HepG2 (cell line): ENCODE measurements around the gene PGAP3. TPM values are rescaled to one million over a fixed set of nuclear protein-coding genes. Genes with fewer than 3 reads are reported as not detected.

Experiments used
- BATF2 ChIP-seq: sonication (generic); formaldehyde crosslinking; IDR thresholded peaks from 2 replicates; pipeline ENCODE4 v1.8.0; 2022; ENCODE audit warnings: mild to moderate bottlenecking, missing genetic modification reagents, moderate library complexity
- HMGXB4 ChIP-seq, 2 experiments: sonication (generic) in 1 of 2; formaldehyde crosslinking in 1 of 2; IDR thresholded peaks; 2 replicates each; pipeline versions ENCODE4 v1.4.0 to v1.6.1; 2018 to 2020; ENCODE audit warnings: missing genetic modification reagents in 2 of 2, borderline replicate concordance in 1 of 2, low read depth in 1 of 2, mild to moderate bottlenecking in 1 of 2, missing biosample characterization in 1 of 2
- NCOA2 ChIP-seq: sonication (generic); formaldehyde crosslinking; IDR thresholded peaks from 2 replicates; pipeline ENCODE4 v1.8.0; 2022; ENCODE audit warnings: inconsistent platforms
- NR3C1 ChIP-seq: sonication (generic); formaldehyde crosslinking; IDR thresholded peaks from 2 replicates; pipeline ENCODE4 v1.4.0; 2020; ENCODE audit warnings: missing genetic modification reagents
- TEAD2 ChIP-seq: sonication (generic); formaldehyde crosslinking; IDR thresholded peaks from 2 replicates; pipeline ENCODE4 v1.9.0; 2021; ENCODE audit warnings: missing genetic modification reagents
- ZFP90 ChIP-seq: sonication (generic); formaldehyde crosslinking; IDR thresholded peaks from 2 replicates; pipeline ENCODE4 v1.8.0; 2022; ENCODE audit warnings: missing genetic modification reagents, mild to moderate bottlenecking, inconsistent platforms, borderline replicate concordance
- ZNF234 ChIP-seq: sonication (generic); formaldehyde crosslinking; conservative IDR thresholded peaks from 2 replicates; pipeline ENCODE4 v1.5.1; 2020; ENCODE audit warnings: mild to moderate bottlenecking, missing genetic modification reagents
- ZNF616 ChIP-seq: sonication (generic); formaldehyde crosslinking; IDR thresholded peaks from 2 replicates; pipeline ENCODE4 v1.5.0; 2020; ENCODE audit warnings: low read depth, mild to moderate bottlenecking, missing genetic modification reagents
- polyA plus RNA-seq, 8 experiments: library from polyadenylated mRNA; depleted of rRNA in 3 of 8; stranded (reverse) in 7 of 8; unstranded in 1 of 8; fragments of >200 nt; fragmentation: Illumina TruSeq in 4 of 8; extraction: Trizol in 4 of 8; gene quantifications; 2 replicates each; pipeline versions ENCODE4 v1.2.1 to v1.2.3, GENCODE V29; 2011 to 2016; ENCODE audit warnings: low read depth in 4 of 8, missing spikeins in 1 of 8, mixed read lengths in 1 of 8; ENCODE audit not compliant: insufficient read depth in 1 of 8
- total RNA-seq, 5 experiments: library from RNA; depleted of rRNA; stranded (reverse); fragments of >200 nt; fragmentation: Illumina TruSeq; extraction: Trizol; gene quantifications; 2 replicates each; pipeline ENCODE4 v1.2.3, GENCODE V29; 2016; ENCODE audit warnings: low read depth in 1 of 5
- TF ChIP-seq, protein P1 (sequence below): sonication (generic); formaldehyde crosslinking; IDR thresholded peaks from 2 replicates; pipeline ENCODE4 v1.4.0; 2020; ENCODE audit warnings: missing genetic modification reagents
- TF ChIP-seq, protein P2 (sequence below): sonication (generic); formaldehyde crosslinking; IDR thresholded peaks from 2 replicates; pipeline ENCODE4 v1.9.0; 2021; ENCODE audit warnings: missing genetic modification reagents, mild to moderate bottlenecking, borderline replicate concordance
- TF ChIP-seq, protein P3 (sequence below): sonication (generic); formaldehyde crosslinking; IDR thresholded peaks from 2 replicates; pipeline ENCODE4 v1.4.0; 2020; ENCODE audit warnings: missing genetic modification reagents
- TF ChIP-seq, protein P4 (sequence below): sonication (generic); formaldehyde crosslinking; IDR thresholded peaks from 2 replicates; pipeline ENCODE4 v1.5.0; 2020; ENCODE audit warnings: mild to moderate bottlenecking, missing genetic modification reagents

PGAP3 gene
- total and polyA plus RNA-seq, 2 of the 13 experiments (the other 11 are each of a cell fraction or from before 2014, with no cell fraction given) = 11.9 to 14.6 TPM

GRCh38 chr17:39674702-39675389, 13.0 kb downstream of the PGAP3 start (continued):
- TF ChIP-seq ZNF234 (CRISPR knock-in tag) (no peak), NCOA2 (peak; percentile 65; the same call in 1 of the 2 replicates), HMGXB4 (CRISPR knock-in tag; IDR thresholded peaks at IDR 0.05; ENCODE audit: borderline replicate concordance in 1 of 2, low read depth in 1 of 2) (peak in 1 of 2 experiments; percentile 42; a peak in 1 of 4 replicates), BATF2 (no peak), TEAD2 (CRISPR knock-in tag) (no peak), ZNF616 (CRISPR knock-in tag) (no peak), NR3C1 (no peak), ZFP90 (CRISPR knock-in tag) (no peak; the same call in 1 of the 2 replicates)
- TF ChIP-seq, protein P1, sequence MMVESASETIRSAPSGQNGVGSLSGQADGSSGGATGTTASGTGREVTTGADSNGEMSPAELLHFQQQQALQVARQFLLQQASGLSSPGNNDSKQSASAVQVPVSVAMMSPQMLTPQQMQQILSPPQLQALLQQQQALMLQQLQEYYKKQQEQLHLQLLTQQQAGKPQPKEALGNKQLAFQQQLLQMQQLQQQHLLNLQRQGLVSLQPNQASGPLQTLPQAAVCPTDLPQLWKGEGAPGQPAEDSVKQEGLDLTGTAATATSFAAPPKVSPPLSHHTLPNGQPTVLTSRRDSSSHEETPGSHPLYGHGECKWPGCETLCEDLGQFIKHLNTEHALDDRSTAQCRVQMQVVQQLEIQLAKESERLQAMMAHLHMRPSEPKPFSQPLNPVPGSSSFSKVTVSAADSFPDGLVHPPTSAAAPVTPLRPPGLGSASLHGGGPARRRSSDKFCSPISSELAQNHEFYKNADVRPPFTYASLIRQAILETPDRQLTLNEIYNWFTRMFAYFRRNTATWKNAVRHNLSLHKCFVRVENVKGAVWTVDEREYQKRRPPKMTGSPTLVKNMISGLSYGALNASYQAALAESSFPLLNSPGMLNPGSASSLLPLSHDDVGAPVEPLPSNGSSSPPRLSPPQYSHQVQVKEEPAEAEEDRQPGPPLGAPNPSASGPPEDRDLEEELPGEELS (CRISPR knock-in tag) = peak; percentile 82
- TF ChIP-seq, protein P2, sequence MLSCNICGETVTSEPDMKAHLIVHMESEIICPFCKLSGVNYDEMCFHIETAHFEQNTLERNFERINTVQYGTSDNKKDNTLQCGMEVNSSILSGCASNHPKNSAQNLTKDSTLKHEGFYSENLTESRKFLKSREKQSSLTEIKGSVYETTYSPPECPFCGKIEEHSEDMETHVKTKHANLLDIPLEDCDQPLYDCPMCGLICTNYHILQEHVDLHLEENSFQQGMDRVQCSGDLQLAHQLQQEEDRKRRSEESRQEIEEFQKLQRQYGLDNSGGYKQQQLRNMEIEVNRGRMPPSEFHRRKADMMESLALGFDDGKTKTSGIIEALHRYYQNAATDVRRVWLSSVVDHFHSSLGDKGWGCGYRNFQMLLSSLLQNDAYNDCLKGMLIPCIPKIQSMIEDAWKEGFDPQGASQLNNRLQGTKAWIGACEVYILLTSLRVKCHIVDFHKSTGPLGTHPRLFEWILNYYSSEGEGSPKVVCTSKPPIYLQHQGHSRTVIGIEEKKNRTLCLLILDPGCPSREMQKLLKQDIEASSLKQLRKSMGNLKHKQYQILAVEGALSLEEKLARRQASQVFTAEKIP (CRISPR knock-in tag) = no peak
- TF ChIP-seq, protein P3, sequence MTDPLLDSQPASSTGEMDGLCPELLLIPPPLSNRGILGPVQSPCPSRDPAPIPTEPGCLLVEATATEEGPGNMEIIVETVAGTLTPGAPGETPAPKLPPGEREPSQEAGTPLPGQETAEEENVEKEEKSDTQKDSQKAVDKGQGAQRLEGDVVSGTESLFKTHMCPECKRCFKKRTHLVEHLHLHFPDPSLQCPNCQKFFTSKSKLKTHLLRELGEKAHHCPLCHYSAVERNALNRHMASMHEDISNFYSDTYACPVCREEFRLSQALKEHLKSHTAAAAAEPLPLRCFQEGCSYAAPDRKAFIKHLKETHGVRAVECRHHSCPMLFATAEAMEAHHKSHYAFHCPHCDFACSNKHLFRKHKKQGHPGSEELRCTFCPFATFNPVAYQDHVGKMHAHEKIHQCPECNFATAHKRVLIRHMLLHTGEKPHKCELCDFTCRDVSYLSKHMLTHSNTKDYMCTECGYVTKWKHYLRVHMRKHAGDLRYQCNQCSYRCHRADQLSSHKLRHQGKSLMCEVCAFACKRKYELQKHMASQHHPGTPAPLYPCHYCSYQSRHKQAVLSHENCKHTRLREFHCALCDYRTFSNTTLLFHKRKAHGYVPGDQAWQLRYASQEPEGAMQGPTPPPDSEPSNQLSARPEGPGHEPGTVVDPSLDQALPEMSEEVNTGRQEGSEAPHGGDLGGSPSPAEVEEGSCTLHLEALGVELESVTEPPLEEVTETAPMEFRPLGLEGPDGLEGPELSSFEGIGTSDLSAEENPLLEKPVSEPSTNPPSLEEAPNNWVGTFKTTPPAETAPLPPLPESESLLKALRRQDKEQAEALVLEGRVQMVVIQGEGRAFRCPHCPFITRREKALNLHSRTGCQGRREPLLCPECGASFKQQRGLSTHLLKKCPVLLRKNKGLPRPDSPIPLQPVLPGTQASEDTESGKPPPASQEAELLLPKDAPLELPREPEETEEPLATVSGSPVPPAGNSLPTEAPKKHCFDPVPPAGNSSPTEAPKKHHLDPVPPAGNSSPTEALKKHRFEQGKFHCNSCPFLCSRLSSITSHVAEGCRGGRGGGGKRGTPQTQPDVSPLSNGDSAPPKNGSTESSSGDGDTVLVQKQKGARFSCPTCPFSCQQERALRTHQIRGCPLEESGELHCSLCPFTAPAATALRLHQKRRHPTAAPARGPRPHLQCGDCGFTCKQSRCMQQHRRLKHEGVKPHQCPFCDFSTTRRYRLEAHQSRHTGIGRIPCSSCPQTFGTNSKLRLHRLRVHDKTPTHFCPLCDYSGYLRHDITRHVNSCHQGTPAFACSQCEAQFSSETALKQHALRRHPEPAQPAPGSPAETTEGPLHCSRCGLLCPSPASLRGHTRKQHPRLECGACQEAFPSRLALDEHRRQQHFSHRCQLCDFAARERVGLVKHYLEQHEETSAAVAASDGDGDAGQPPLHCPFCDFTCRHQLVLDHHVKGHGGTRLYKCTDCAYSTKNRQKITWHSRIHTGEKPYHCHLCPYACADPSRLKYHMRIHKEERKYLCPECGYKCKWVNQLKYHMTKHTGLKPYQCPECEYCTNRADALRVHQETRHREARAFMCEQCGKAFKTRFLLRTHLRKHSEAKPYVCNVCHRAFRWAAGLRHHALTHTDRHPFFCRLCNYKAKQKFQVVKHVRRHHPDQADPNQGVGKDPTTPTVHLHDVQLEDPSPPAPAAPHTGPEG = no peak
- TF ChIP-seq, protein P4, sequence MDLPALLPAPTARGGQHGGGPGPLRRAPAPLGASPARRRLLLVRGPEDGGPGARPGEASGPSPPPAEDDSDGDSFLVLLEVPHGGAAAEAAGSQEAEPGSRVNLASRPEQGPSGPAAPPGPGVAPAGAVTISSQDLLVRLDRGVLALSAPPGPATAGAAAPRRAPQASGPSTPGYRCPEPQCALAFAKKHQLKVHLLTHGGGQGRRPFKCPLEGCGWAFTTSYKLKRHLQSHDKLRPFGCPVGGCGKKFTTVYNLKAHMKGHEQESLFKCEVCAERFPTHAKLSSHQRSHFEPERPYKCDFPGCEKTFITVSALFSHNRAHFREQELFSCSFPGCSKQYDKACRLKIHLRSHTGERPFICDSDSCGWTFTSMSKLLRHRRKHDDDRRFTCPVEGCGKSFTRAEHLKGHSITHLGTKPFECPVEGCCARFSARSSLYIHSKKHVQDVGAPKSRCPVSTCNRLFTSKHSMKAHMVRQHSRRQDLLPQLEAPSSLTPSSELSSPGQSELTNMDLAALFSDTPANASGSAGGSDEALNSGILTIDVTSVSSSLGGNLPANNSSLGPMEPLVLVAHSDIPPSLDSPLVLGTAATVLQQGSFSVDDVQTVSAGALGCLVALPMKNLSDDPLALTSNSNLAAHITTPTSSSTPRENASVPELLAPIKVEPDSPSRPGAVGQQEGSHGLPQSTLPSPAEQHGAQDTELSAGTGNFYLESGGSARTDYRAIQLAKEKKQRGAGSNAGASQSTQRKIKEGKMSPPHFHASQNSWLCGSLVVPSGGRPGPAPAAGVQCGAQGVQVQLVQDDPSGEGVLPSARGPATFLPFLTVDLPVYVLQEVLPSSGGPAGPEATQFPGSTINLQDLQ (CRISPR knock-in tag) = no peak
